A673 (cell line): ENCODE results near the gene CD3G. TPM values are rescaled to one million over a fixed set of nuclear protein-coding genes. Genes with fewer than 3 reads are reported as not detected.

Source experiments
- BruUV-seq: library from RNA; stranded (reverse); fragments of 400-500 nt; replicated peaks from 2 replicates; lab custom pipeline; 2021; lab: Mats Ljungman, UMichigan
- CTCF ChIA-PET: fragments of 300-600 bp; sonication (Branson Sonifier 250); formaldehyde crosslinking; loops from one replicate; lab custom pipeline; 2022; ENCODE audit warnings: antibody characterized with exemption; lab: Charles Lee
- POLR2A ChIA-PET: fragments of 300-600 bp; sonication (Branson Sonifier 250); formaldehyde crosslinking; loops from one replicate; lab custom pipeline; 2022; ENCODE audit warnings: antibody characterized with exemption; ENCODE audit not compliant: low non-redundant PET; lab: Charles Lee
- DNase-seq: peaks from one replicate; pipeline ENCODE4 v3.0.0-alpha.2; 2015; ENCODE audit warnings: low spot score
- H3K27ac ChIP-seq: fragments of 200-600 bp; sonication (generic); 2 replicates; pipeline ENCODE4 v1.5.1; 2016; ENCODE audit warnings: mixed run types, low read depth, mild to moderate bottlenecking, mixed read lengths, antibody characterized with exemption, low read length; ENCODE audit not compliant: poor library complexity, severe bottlenecking
- H3K27me3 ChIP-seq: fragments of 200-600 bp; sonication (generic); replicated peaks from 2 replicates; pipeline ENCODE4 v1.6.1; 2017; ENCODE audit warnings: mixed run types, low read depth, mild to moderate bottlenecking, mixed read lengths, antibody characterized with exemption, low read length; ENCODE audit not compliant: insufficient read depth, poor library complexity
- H3K36me3 ChIP-seq: fragments of 200-600 bp; sonication (generic); 2 replicates; pipeline ENCODE4 v1.6.1; 2016; ENCODE audit warnings: mixed run types, mild to moderate bottlenecking, mixed read lengths, antibody characterized with exemption, low read length; ENCODE audit not compliant: insufficient read depth, poor library complexity, severe bottlenecking
- H3K4me1 ChIP-seq: fragments of 200-600 bp; sonication (generic); 2 replicates; pipeline ENCODE4 v1.6.1; 2017; ENCODE audit warnings: mixed run types, mild to moderate bottlenecking, mixed read lengths, antibody characterized with exemption, low read length; ENCODE audit not compliant: insufficient read depth, poor library complexity, severe bottlenecking
- H3K4me3 ChIP-seq: fragments of 200-600 bp; sonication (generic); 2 replicates; pipeline ENCODE4 v1.5.1; 2016; ENCODE audit warnings: low read depth, mixed run types, mild to moderate bottlenecking, mixed read lengths, low read length; ENCODE audit not compliant: poor library complexity, severe bottlenecking
- H3K9me3 ChIP-seq: fragments of 200-600 bp; sonication (generic); 2 replicates; pipeline ENCODE4 v1.6.1; 2016; ENCODE audit warnings: mixed run types, low read depth, mild to moderate bottlenecking, mixed read lengths, antibody characterized with exemption, low read length; ENCODE audit not compliant: poor library complexity, severe bottlenecking
- EZH2 ChIP-seq: fragments of 200-600 bp; sonication (generic); IDR thresholded peaks from 2 replicates; pipeline ENCODE4 v1.6.1; 2017; ENCODE audit warnings: borderline replicate concordance, low read depth, mild to moderate bottlenecking, mixed read lengths, antibody characterized with exemption, low read length; ENCODE audit not compliant: poor library complexity, severe bottlenecking
- intact Hi-C: fragments of 100-400 bp; cut with micrococcal nuclease; formaldehyde crosslinking; loops from one replicate; pipeline ENCODE4 v1.10.0; 2022; ENCODE audit not compliant: unreplicated experiment
- total RNA-seq: library from RNA; stranded (reverse); gene quantifications from 2 replicates; pipeline ENCODE4 v1.2.3, GENCODE V29; 2021
- TF ChIP-seq, protein P1 (sequence below): fragments of 300-800, 200-600 bp; sonication (generic); conservative IDR thresholded peaks from 2 replicates; pipeline ENCODE4 v1.5.1; 2017; ENCODE audit warnings: low read depth, mild to moderate bottlenecking, antibody characterized with exemption, low read length, moderate library complexity, mixed read lengths

CD3G gene
- total RNA-seq, 1 experiment from 2014 or later = not detected

DNA sequence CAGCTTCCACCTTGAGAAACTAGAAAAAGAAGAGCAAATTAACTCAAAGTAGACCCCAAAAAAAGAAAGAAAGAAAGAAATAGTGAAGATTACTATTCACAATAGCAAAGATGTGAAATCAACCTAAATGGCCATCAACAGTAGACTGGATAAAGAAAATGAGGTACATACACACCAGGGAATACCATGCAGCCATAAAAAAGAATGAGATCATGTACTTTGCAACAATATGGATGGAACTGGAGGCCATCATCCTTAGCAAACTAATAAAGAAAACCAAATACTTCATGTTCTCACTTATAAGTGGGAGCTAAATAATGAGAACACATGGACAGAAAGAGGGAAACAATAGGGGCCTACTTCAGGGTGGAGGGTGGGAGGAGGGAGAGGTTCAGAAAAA is 15.4 kb upstream of the CD3G start:
- BruUV-seq = no TSS peak
- no peak for TF ChIP-seq EZH2
- TF ChIP-seq, protein P1, sequence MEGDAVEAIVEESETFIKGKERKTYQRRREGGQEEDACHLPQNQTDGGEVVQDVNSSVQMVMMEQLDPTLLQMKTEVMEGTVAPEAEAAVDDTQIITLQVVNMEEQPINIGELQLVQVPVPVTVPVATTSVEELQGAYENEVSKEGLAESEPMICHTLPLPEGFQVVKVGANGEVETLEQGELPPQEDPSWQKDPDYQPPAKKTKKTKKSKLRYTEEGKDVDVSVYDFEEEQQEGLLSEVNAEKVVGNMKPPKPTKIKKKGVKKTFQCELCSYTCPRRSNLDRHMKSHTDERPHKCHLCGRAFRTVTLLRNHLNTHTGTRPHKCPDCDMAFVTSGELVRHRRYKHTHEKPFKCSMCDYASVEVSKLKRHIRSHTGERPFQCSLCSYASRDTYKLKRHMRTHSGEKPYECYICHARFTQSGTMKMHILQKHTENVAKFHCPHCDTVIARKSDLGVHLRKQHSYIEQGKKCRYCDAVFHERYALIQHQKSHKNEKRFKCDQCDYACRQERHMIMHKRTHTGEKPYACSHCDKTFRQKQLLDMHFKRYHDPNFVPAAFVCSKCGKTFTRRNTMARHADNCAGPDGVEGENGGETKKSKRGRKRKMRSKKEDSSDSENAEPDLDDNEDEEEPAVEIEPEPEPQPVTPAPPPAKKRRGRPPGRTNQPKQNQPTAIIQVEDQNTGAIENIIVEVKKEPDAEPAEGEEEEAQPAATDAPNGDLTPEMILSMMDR = no peak

DNA sequence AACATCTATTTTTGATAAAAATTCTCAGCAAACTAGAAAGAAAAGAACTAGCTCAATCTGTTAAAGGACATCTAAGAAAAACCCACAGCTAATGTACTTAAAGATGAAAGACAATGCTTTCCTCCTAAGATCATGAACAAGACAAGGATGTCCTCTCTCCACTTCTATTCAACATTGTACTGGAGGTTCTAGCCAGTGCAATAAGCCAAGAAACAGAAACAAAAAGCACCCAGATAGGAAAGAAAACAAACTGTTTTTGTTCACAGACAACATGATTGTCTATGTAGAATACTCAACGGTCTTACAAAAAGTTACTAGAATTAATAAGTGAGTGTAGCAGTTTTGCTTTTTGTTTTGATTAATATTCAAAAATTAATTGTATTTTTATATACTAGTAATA is 9.4 kb upstream of the CD3G start:
- no peaks in the 10 kb centered on the region for H3K4me1 ChIP-seq
- no peaks in the 10 kb centered on the region for H3K36me3 ChIP-seq
- ChIA-PET CTCF (no interaction called here), POLR2A (no interaction called here)
- DNase-seq = no peak
- no TSS peak for BruUV-seq
- intact Hi-C loops = no loop called here
- no peaks in the 10 kb centered on the region for H3K27me3 ChIP-seq
- TF ChIP-seq EZH2 = no peak
- TF ChIP-seq, protein P1 = no peak
- no peaks in the 10 kb centered on the region for H3K9me3 ChIP-seq
- no peak overlapping the region for H3K27ac ChIP-seq
- H3K4me3 ChIP-seq = no peak overlapping the region

More for the DNA sequence above, 15.4 kb upstream of the CD3G start:
- no peaks in the 10 kb centered on the region for H3K36me3 ChIP-seq
- intact Hi-C loops = no loop called here
- ChIA-PET CTCF (no interaction called here), POLR2A (no interaction called here)
- H3K27ac ChIP-seq = no peak overlapping the region
- H3K27me3 ChIP-seq = peaks cover 10% of the 10 kb centered on the region
- H3K9me3 ChIP-seq = no peaks in the 10 kb centered on the region
- H3K4me3 ChIP-seq = no peak overlapping the region
- no peak for DNase-seq
- no peaks in the 10 kb centered on the region for H3K4me1 ChIP-seq

DNA sequence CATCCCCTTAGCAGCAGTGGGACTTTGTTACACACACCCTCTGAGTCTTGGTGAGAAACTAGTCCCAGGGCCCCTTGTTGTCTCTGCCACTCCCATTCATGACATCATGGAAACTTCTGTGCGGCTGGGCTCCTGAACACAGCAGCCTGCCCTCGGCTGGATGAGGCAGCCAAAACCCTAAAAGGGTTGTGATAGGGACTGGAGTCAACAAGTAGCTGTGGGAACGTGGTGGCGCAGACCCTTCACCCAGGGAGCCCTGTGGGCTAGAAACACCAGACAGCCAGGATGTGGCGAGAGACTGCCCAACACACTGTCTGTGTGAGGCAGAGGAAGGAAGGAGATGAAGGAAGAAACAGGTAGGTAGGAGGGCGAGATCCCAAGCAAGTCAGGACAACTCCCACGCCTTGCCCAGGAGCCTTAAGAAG is 5.5 kb upstream of the CD3G start:
- ChIA-PET POLR2A (no interaction called here), CTCF (no interaction called here)
- H3K4me3 ChIP-seq = no peak overlapping the region
- intact Hi-C loops = no loop called here
- BruUV-seq = no TSS peak
- no peak overlapping the region for H3K27ac ChIP-seq
- H3K9me3 ChIP-seq = no peaks in the 10 kb centered on the region
- H3K36me3 ChIP-seq = no peaks in the 10 kb centered on the region
- peak; percentile 37 for DNase-seq
- no peaks in the 10 kb centered on the region for H3K27me3 ChIP-seq
- H3K4me1 ChIP-seq = no peaks in the 10 kb centered on the region
- TF ChIP-seq EZH2 = no peak
- TF ChIP-seq, protein P1 = no peak
